ENCODE data around the gene ANO7. TPM values are rescaled to one million over a fixed set of nuclear protein-coding genes. Genes with fewer than 3 reads are reported as not detected.

The ANO7 gene
- total RNA-seq, 1 experiment from 2014 or later, result 0.84 TPM

GRCh38 chr2:241197947-241198346 lies 9.5 kb downstream of the ANO7 start:
- intact Hi-C loops (cut with micrococcal nuclease), result no loop called here
- no peak for ATAC-seq

More at GRCh38 chr2:241197947-241198346, 9.5 kb downstream of the ANO7 start:
- ChIA-PET POLR2A (no interaction called here), RAD21 (ENCODE audit: low non-redundant PET in 1 of 2, low total read pairs in 2 of 2, uncharacterized antibody in 2 of 2, unreplicated experiment in 2 of 2) (no interaction called here), CTCF (no interaction called here)
- H3K4me2 ChIP-seq (ENCODE audit: low read length), result no peak overlapping the region
- TF ChIP-seq ELF1 (IDR thresholded peaks at IDR 0.05; ENCODE audit: borderline replicate concordance, low read depth), result no peak
- no peak for TF ChIP-seq EGR1 (IDR thresholded peaks at IDR 0.05; ENCODE audit: low read depth)
- TF ChIP-seq CEBPB (IDR thresholded peaks at IDR 0.05; ENCODE audit: low read depth), result no peak
- no peak for TF ChIP-seq ATF3 (IDR thresholded peaks at IDR 0.05)
- TF ChIP-seq ZBTB33 (IDR thresholded peaks at IDR 0.05; ENCODE audit: extremely low read depth, insufficient replicate concordance, low read length), result no peak
- no peak for TF ChIP-seq RAD21 (IDR thresholded peaks at IDR 0.05; ENCODE audit: low read depth)
- no peak for TF ChIP-seq CBX3 (IDR thresholded peaks at IDR 0.05; ENCODE audit: low read depth)
- TF ChIP-seq SIN3A (IDR thresholded peaks at IDR 0.05; ENCODE audit: low read depth), result no peak
- TF ChIP-seq EZH2phosphoT487 (IDR thresholded peaks at IDR 0.05; ENCODE audit: borderline replicate concordance), result no peak
- no peak for TF ChIP-seq FOSL1 (IDR thresholded peaks at IDR 0.05; ENCODE audit: low read depth)
- TF ChIP-seq SRF (IDR thresholded peaks at IDR 0.05; ENCODE audit: low read depth), result no peak
- no peak for TF ChIP-seq POLR2AphosphoS5 (IDR thresholded peaks at IDR 0.05; ENCODE audit: low read depth, low read length)
- DNase-seq (ENCODE audit: low read depth, low spot score), result no peak
- H4K20me1 ChIP-seq (ENCODE audit: insufficient read depth), result no peaks in the 10 kb centered on the region
- no peaks in the 10 kb centered on the region for H3K79me2 ChIP-seq (ENCODE audit: insufficient read depth, low read length)
- no peak overlapping the region for H3K4me3 ChIP-seq (replicated peaks in 1 of 2; ENCODE audit: low read depth in 1 of 2, low read length in 2 of 2)
- H3K27me3 ChIP-seq (ENCODE audit: insufficient read depth, low read length), result no peaks in the 10 kb centered on the region
- H3K36me3 ChIP-seq (ENCODE audit: control insufficient read depth in 1 of 2, insufficient read depth in 2 of 2, low read length in 2 of 2), result no peaks in the 10 kb centered on the region
- H3K4me1 ChIP-seq (ENCODE audit: control insufficient read depth in 1 of 2, insufficient read depth in 2 of 2, low read length in 2 of 2), result no peaks in the 10 kb centered on the region
- BruUV-seq (replicated peaks), result no TSS peak
- no peaks in the 10 kb centered on the region for H3K9me2 ChIP-seq (ENCODE audit: insufficient read depth)
- no peak overlapping the region for H3K9ac ChIP-seq (ENCODE audit: low read length)
- H3K27ac ChIP-seq (ENCODE audit: low read depth, low read length), result no peak overlapping the region
- H2AFZ ChIP-seq (ENCODE audit: low read depth, low read length, poor library complexity, severe bottlenecking), result no peak overlapping the region
- no peaks in the 10 kb centered on the region for H3K9me3 ChIP-seq (ENCODE audit: control insufficient read depth in 1 of 2, insufficient read depth in 1 of 2, low read depth in 1 of 2, low read length in 2 of 2)
